Measurements from ENCODE around the gene TSPAN9. TPM values are rescaled to one million over a fixed set of nuclear protein-coding genes. Genes with fewer than 3 reads are reported as not detected.
"Not testable (repeated sequence)": the region's sequence is repeated elsewhere in the genome, so short reads cannot be mapped to it uniquely, and the experiment has no call there.

TSPAN9 gene
- polyA plus RNA-seq, 1 donor (not counting 4 experiments of a cell fraction or from before 2014, with no cell fraction given): 27.5 TPM

DNA sequence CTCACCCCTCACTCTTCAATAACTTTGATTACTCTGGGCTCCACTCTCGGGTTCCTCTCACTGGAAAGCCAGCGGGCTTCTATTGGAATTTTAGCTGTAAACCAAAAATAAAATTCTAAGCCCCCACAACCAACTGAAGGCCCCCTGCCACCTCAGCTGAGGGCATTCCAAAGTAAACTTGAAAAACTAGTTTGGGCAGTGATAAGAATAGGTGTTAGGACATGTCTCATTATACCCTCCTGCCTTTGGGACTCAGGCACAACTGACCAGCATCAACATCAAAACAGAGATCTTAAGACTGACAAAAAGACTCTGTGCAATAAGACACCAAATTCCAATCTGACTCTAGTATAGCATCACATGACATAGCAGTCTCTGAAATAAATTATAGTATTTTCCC is 11.9 kb upstream of the TSPAN9 start:
- TF ChIP-seq, protein P1, sequence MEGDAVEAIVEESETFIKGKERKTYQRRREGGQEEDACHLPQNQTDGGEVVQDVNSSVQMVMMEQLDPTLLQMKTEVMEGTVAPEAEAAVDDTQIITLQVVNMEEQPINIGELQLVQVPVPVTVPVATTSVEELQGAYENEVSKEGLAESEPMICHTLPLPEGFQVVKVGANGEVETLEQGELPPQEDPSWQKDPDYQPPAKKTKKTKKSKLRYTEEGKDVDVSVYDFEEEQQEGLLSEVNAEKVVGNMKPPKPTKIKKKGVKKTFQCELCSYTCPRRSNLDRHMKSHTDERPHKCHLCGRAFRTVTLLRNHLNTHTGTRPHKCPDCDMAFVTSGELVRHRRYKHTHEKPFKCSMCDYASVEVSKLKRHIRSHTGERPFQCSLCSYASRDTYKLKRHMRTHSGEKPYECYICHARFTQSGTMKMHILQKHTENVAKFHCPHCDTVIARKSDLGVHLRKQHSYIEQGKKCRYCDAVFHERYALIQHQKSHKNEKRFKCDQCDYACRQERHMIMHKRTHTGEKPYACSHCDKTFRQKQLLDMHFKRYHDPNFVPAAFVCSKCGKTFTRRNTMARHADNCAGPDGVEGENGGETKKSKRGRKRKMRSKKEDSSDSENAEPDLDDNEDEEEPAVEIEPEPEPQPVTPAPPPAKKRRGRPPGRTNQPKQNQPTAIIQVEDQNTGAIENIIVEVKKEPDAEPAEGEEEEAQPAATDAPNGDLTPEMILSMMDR (optimal IDR thresholded peaks at IDR 0.05 in 1 of 3, IDR thresholded peaks at IDR 0.05 in 1 of 3, conservative IDR thresholded peaks at IDR 0.05 in 1 of 3; ENCODE audit: extremely low read depth in 1 of 3, insufficient read depth in 2 of 3, low read length in 3 of 3): no peak
- TF ChIP-seq EZH2 (IDR thresholded peaks at IDR 0.05; ENCODE audit: low read length): no peak

DNA sequence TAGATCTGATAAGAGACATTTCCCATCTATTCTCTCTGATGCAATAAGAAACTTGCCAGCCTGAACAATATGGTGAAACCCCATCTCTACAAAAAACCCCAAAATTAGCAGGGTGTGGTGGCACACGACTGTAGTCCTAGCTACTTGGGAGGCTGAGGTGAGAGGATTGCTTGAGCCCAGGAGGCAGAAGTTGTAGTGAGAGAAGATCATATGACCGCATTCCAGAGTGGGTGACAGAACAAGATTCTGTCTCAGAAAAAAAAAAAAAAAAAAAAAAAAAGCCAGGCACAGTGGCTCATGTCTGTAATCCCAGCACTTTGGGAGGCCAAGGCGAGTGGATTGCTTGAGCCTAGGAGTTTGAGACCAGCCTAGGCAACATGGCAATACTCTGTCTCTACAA is 11.3 kb upstream of the TSPAN9 start:
- H3K27me3 ChIP-seq (ENCODE audit: control insufficient read depth, extremely low read depth, insufficient read depth, low read length); H3K9ac ChIP-seq (ENCODE audit: control insufficient read depth, extremely low read depth, insufficient read depth, low read length); H3K9me3 ChIP-seq (ENCODE audit: control insufficient read depth, low read depth, low read length); H3K9me1 ChIP-seq (ENCODE audit: control insufficient read depth, extremely low read depth, insufficient read depth, low read length); H4K20me1 ChIP-seq (ENCODE audit: control insufficient read depth, extremely low read depth, insufficient read depth, low read length); H3K27ac ChIP-seq (ENCODE audit: control insufficient read depth, insufficient read depth, low read length); H2AFZ ChIP-seq (ENCODE audit: control insufficient read depth, low read length); H3K36me3 ChIP-seq (ENCODE audit: control insufficient read depth in 2 of 2, extremely low read depth in 1 of 2, insufficient read depth in 2 of 2, low read length in 2 of 2); H3K79me2 ChIP-seq (ENCODE audit: control insufficient read depth, insufficient read depth, low read length); H3K4me2 ChIP-seq (ENCODE audit: control insufficient read depth, extremely low read depth, insufficient read depth, low read depth, low read length); H3K4me1 ChIP-seq (ENCODE audit: control insufficient read depth, extremely low read depth, insufficient read depth, low read length); DNase-seq (ENCODE audit: low read depth, low spot score); H3K4me3 ChIP-seq (ENCODE audit: control insufficient read depth in 2 of 3, extremely low read depth in 1 of 3, insufficient read depth in 2 of 3, low read depth in 1 of 3, low read length in 3 of 3); dilution Hi-C loops (cut with MboI; ENCODE audit: extremely low pct_ligation_motif_present, low sequenced_read_pairs); FAIRE-seq: not testable (repeated sequence)

More for the DNA sequence above, 11.9 kb upstream of the TSPAN9 start:
- no peak overlapping the region for H2AFZ ChIP-seq (ENCODE audit: control insufficient read depth, low read length)
- no peaks in the 10 kb centered on the region for H3K9me3 ChIP-seq (ENCODE audit: control insufficient read depth, low read depth, low read length)
- FAIRE-seq (no peak), DNase-seq (ENCODE audit: low read depth, low spot score) (no peak)
- no peaks in the 10 kb centered on the region for H4K20me1 ChIP-seq (ENCODE audit: control insufficient read depth, extremely low read depth, insufficient read depth, low read length)
- H3K4me2 ChIP-seq (ENCODE audit: control insufficient read depth, extremely low read depth, insufficient read depth, low read depth, low read length): no peak overlapping the region
- H3K9me1 ChIP-seq (ENCODE audit: control insufficient read depth, extremely low read depth, insufficient read depth, low read length): no peaks in the 10 kb centered on the region
- H3K27ac ChIP-seq (ENCODE audit: control insufficient read depth, insufficient read depth, low read length): no peak overlapping the region
- no peaks in the 10 kb centered on the region for H3K36me3 ChIP-seq (ENCODE audit: control insufficient read depth in 2 of 2, extremely low read depth in 1 of 2, insufficient read depth in 2 of 2, low read length in 2 of 2)
- no peak overlapping the region for H3K9ac ChIP-seq (ENCODE audit: control insufficient read depth, extremely low read depth, insufficient read depth, low read length)
- H3K27me3 ChIP-seq (ENCODE audit: control insufficient read depth, extremely low read depth, insufficient read depth, low read length): peaks cover 1% of the 10 kb centered on the region
- H3K4me3 ChIP-seq (ENCODE audit: control insufficient read depth in 2 of 3, extremely low read depth in 1 of 3, insufficient read depth in 2 of 3, low read depth in 1 of 3, low read length in 3 of 3): no peak overlapping the region
- dilution Hi-C loops (cut with MboI; ENCODE audit: extremely low pct_ligation_motif_present, low sequenced_read_pairs): no loop called here
- H3K4me1 ChIP-seq (ENCODE audit: control insufficient read depth, extremely low read depth, insufficient read depth, low read length): peaks cover 7% of the 10 kb centered on the region
- no peaks in the 10 kb centered on the region for H3K79me2 ChIP-seq (ENCODE audit: control insufficient read depth, insufficient read depth, low read length)

DNA sequence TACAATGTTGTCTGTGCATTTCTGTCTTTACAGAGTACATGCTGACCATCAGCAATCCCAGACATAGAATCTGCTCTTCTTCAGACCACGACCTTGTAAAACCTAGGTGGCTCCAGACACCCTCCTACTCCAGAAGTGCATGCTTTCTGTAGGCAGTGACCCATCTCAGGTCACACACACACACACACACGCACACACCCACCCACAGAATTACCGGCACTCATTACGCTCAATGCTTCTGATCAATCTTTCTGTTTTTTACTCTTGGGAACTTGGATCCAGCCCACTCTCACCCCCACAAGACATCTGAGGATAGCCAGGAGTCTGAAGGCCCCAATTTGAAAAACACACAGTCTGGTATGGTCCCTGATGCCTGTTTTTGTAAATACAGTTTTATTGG is 7.5 kb upstream of the TSPAN9 start:
- no peaks in the 10 kb centered on the region for H3K79me2 ChIP-seq (ENCODE audit: control insufficient read depth, insufficient read depth, low read length)
- TF ChIP-seq, protein P1 (optimal IDR thresholded peaks at IDR 0.05 in 1 of 3, IDR thresholded peaks at IDR 0.05 in 1 of 3, conservative IDR thresholded peaks at IDR 0.05 in 1 of 3; ENCODE audit: extremely low read depth in 1 of 3, insufficient read depth in 2 of 3, low read length in 3 of 3): no peak
- no peak for TF ChIP-seq EZH2 (IDR thresholded peaks at IDR 0.05; ENCODE audit: low read length)
- no peak overlapping the region for H3K4me3 ChIP-seq (ENCODE audit: control insufficient read depth in 2 of 3, extremely low read depth in 1 of 3, insufficient read depth in 2 of 3, low read depth in 1 of 3, low read length in 3 of 3)
- H4K20me1 ChIP-seq (ENCODE audit: control insufficient read depth, extremely low read depth, insufficient read depth, low read length): no peaks in the 10 kb centered on the region
- peaks cover 4% of the 10 kb centered on the region for H3K27me3 ChIP-seq (ENCODE audit: control insufficient read depth, extremely low read depth, insufficient read depth, low read length)
- no peaks in the 10 kb centered on the region for H3K36me3 ChIP-seq (ENCODE audit: control insufficient read depth in 2 of 2, extremely low read depth in 1 of 2, insufficient read depth in 2 of 2, low read length in 2 of 2)
- H3K9me3 ChIP-seq (ENCODE audit: control insufficient read depth, low read depth, low read length): no peaks in the 10 kb centered on the region
- dilution Hi-C loops (cut with MboI; ENCODE audit: extremely low pct_ligation_motif_present, low sequenced_read_pairs): no loop called here
- H3K4me1 ChIP-seq (ENCODE audit: control insufficient read depth, extremely low read depth, insufficient read depth, low read length): peaks cover 7% of the 10 kb centered on the region
- no peak overlapping the region for H3K27ac ChIP-seq (ENCODE audit: control insufficient read depth, insufficient read depth, low read length)
- FAIRE-seq (no peak), DNase-seq (ENCODE audit: low read depth, low spot score) (no peak)
- H3K9me1 ChIP-seq (ENCODE audit: control insufficient read depth, extremely low read depth, insufficient read depth, low read length): no peaks in the 10 kb centered on the region
- no peak overlapping the region for H3K9ac ChIP-seq (ENCODE audit: control insufficient read depth, extremely low read depth, insufficient read depth, low read length)
- no peak overlapping the region for H2AFZ ChIP-seq (ENCODE audit: control insufficient read depth, low read length)
- no peak overlapping the region for H3K4me2 ChIP-seq (ENCODE audit: control insufficient read depth, extremely low read depth, insufficient read depth, low read depth, low read length)
